GM19025 (cell line): ENCODE measurements around the gene UGT1A3.

Experiments used
- ATAC-seq: cut with Tn5 transposase; IDR thresholded peaks from one replicate; pipeline ENCODE4 v1.9.1; 2021; ENCODE audit warnings: mild to moderate bottlenecking, low read depth, moderate library complexity; ENCODE audit not compliant: unreplicated experiment

Gene UGT1A3

GRCh38 chr2:233813236-233814055, 84.6 kb downstream of the UGT1A3 start:
- no peak for ATAC-seq

- ATAC-seq: no peak
Measured at GRCh38 chr2:233814056-233814835, 85.4 kb downstream of the UGT1A3 start.

- ATAC-seq: no peak
Measured at GRCh38 chr2:233815861-233816260, 87.0 kb downstream of the UGT1A3 start.

- ATAC-seq: no peak
Measured at GRCh38 chr2:233816334-233816733, 87.5 kb downstream of the UGT1A3 start.

GRCh38 chr2:233816771-233817170, 87.9 kb downstream of the UGT1A3 start:
- ATAC-seq: no peak

GRCh38 chr2:233817361-233817911, 88.6 kb downstream of the UGT1A3 start:
- no peak for ATAC-seq

GRCh38 chr2:233817995-233818638, 89.3 kb downstream of the UGT1A3 start:
- ATAC-seq: no peak

- ATAC-seq: no peak
Measured at GRCh38 chr2:233818639-233819621, 90.1 kb downstream of the UGT1A3 start.

- no peak for ATAC-seq
Measured at GRCh38 chr2:233819884-233820773, 91.3 kb downstream of the UGT1A3 start.

- ATAC-seq: no peak
Measured at GRCh38 chr2:233820774-233821105, 91.9 kb downstream of the UGT1A3 start.

GRCh38 chr2:233821196-233821595, 92.4 kb downstream of the UGT1A3 start:
- ATAC-seq: no peak

- ATAC-seq: no peak
Measured at GRCh38 chr2:233821709-233822100, 92.9 kb downstream of the UGT1A3 start.

GRCh38 chr2:233822101-233822771, 93.4 kb downstream of the UGT1A3 start:
- no peak for ATAC-seq
